ENCODE measurements around the gene RTCA. TPM values are rescaled to one million over a fixed set of nuclear protein-coding genes. Genes with fewer than 3 reads are reported as not detected.

The RTCA gene
- total RNA-seq, 1 experiment from 2014 or later: 33.6 TPM

DNA sequence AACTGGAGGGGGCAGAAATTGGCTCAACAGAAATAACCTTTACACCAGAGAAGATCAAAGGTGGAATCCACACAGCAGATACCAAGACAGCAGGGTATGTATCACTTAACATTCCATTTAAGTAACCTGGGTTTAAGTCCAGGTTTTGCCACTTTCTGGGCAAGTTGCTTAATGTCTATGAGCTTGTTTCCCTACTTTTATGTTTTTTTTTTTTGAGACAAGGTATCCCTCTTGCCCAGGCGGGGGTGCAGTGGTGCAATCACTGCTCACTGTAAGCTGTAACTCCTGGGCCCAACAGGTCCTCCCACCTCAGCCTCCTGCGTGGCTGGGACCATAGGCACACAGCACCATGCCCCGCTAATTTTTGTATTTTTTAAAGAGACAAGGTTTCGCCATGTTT, 2.2 kb downstream of the RTCA start:
- Histone ChIP-seq H2AFZ (ENCODE audit: low read length) (no peak overlapping the region), H3K56ac (ENCODE audit: insufficient read length, low read depth, low read length) (no peak overlapping the region), H3K23ac (ENCODE audit: insufficient read length, low read depth, low read length) (no peak overlapping the region), H3K14ac (ENCODE audit: insufficient read depth, low read length) (no peak overlapping the region), H2AK5ac (ENCODE audit: insufficient read length, low read length) (no peak overlapping the region), H2BK5ac (ENCODE audit: insufficient read length, low read length) (no peak overlapping the region), H2BK120ac (ENCODE audit: low read depth, low read length, poor library complexity, severe bottlenecking) (no peak overlapping the region), H3K27ac (ENCODE audit: insufficient read length, low read depth, low read length) (no peak overlapping the region), H2BK20ac (ENCODE audit: low read depth, low read length, poor library complexity, severe bottlenecking) (no peak overlapping the region), H4K20me1 (ENCODE audit: control insufficient read depth, insufficient read depth, insufficient read length) (no peaks in the 10 kb centered on the region), H3K4me2 (ENCODE audit: insufficient read depth, insufficient read length, low read length) (no peak overlapping the region), H3K79me1 (ENCODE audit: insufficient read depth, low read depth, low read length, poor library complexity, severe bottlenecking) (peaks cover 4% of the 10 kb centered on the region), H3K79me2 (ENCODE audit: insufficient read depth, low read length) (no peaks in the 10 kb centered on the region), H3K9me3 (ENCODE audit: control insufficient read depth, low read depth, low read length) (no peaks in the 10 kb centered on the region), H3K18ac (ENCODE audit: insufficient read length, low read depth, low read length) (no peak overlapping the region), H4K8ac (replicated peaks; ENCODE audit: insufficient read length, low read depth, low read length) (no peak overlapping the region), H3T11ph (ENCODE audit: low read length) (no peak overlapping the region), H3K4me1 (ENCODE audit: insufficient read depth, low read length) (no peaks in the 10 kb centered on the region), H4K91ac (ENCODE audit: insufficient read length, low read depth, low read length) (no peak overlapping the region), H3K9ac (ENCODE audit: extremely low read depth, insufficient read length, low read length) (no peak overlapping the region), H4K5ac (ENCODE audit: insufficient read length, low read depth, low read length) (no peak overlapping the region), H3K23me2 (ENCODE audit: insufficient read length, low read depth, low read length, poor library complexity, severe bottlenecking) (peaks cover 6% of the 10 kb centered on the region), H3K27me3 (ENCODE audit: insufficient read depth, low read length) (no peaks in the 10 kb centered on the region), H2BK12ac (ENCODE audit: insufficient read length, low read depth, low read length) (no peak overlapping the region), H2BK15ac (ENCODE audit: low read depth, low read length) (no peak overlapping the region), H3K4ac (ENCODE audit: low read depth, low read length) (no peak overlapping the region)
- H3K36me3 Mint-ChIP-seq (ENCODE audit: insufficient read depth in 1 of 3, low read depth in 3 of 3): peaks cover 45 to 64% (median 62%) of the 10 kb centered on the region in 3 experiments
- no peak for TF ChIP-seq CTCF (conservative IDR thresholded peaks at IDR 0.05)
- H3K27ac Mint-ChIP-seq: no peak overlapping the region
- WGBS (ENCODE audit: extremely low coverage, insufficient read length, low lambda C conversion rate): no CpG with 5 or more reads among the region's 4 CpGs
- DNase-seq: no peak
- H3K9me3 Mint-ChIP-seq: peaks cover 16 to 23% of the 10 kb centered on the region in 2 experiments
- H3K4me1 Mint-ChIP-seq: peaks cover 6 to 11% of the 10 kb centered on the region in 2 experiments
- H3K27me3 Mint-ChIP-seq (ENCODE audit: low read depth): peaks cover 3% of the 10 kb centered on the region; the same call in 1 of the 2 replicates
- 0 out of 5 replicates have a peak overlapping the region, but pooled peaks of 1 of the 2 experiments have one; percentile 1 for H3K4me3 Mint-ChIP-seq
